ENCODE results near the gene COCH.

DNA sequence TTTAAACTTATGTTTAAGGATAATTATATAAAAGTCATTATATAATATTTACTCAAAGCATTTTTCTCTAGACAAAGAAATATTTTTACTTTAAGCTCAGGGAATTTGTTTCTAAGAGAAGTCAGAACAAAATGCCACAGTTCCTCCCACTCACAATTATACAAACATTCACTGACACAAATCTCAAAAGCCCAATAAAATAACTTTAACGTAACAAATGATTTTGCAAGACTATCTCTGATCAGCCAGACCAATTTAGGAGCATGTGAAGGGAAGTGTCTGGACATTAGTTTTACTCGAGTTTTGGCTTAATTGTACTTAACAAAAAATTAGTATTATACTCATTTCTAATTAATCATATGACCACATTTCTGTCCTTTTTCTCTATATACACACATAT is 41.2 kb downstream of the COCH start:
- TF ChIP-seq, protein P1, sequence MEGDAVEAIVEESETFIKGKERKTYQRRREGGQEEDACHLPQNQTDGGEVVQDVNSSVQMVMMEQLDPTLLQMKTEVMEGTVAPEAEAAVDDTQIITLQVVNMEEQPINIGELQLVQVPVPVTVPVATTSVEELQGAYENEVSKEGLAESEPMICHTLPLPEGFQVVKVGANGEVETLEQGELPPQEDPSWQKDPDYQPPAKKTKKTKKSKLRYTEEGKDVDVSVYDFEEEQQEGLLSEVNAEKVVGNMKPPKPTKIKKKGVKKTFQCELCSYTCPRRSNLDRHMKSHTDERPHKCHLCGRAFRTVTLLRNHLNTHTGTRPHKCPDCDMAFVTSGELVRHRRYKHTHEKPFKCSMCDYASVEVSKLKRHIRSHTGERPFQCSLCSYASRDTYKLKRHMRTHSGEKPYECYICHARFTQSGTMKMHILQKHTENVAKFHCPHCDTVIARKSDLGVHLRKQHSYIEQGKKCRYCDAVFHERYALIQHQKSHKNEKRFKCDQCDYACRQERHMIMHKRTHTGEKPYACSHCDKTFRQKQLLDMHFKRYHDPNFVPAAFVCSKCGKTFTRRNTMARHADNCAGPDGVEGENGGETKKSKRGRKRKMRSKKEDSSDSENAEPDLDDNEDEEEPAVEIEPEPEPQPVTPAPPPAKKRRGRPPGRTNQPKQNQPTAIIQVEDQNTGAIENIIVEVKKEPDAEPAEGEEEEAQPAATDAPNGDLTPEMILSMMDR (IDR thresholded peaks at IDR 0.05): no peak
- TF ChIP-seq POLR2A (IDR thresholded peaks at IDR 0.05): no peak
